HL-60/S4 (cell line): ENCODE data around the gene FBXL14.

Source experiments
- in situ Hi-C: fragments of 300-500 bp; cut with MboI; formaldehyde crosslinking; loops from 2 replicates; pipeline ENCODE4 v1.14.3; 2022; ENCODE audit warnings: low sequenced_read_pairs

Gene FBXL14

DNA sequence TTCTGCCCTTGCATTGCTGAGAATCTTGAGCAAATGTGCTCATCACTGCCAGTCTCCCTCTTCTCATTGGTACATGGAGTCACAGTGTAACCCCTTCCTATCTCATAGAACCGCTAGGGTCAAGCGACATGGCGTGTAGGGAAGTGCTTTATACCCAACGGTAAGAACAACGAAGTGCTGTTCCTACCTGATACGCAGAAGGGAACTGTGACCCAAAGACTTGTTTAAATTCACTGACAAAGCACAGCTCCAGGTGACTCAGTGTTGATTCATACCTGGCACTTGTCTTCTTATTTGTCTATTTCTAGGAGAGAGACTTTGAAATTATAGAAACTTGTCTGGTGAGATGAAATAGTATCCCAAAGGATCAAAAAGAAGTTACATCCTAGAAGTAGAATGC, 53.7 kb downstream of the FBXL14 start:
- in situ Hi-C loops: no loop called here

DNA sequence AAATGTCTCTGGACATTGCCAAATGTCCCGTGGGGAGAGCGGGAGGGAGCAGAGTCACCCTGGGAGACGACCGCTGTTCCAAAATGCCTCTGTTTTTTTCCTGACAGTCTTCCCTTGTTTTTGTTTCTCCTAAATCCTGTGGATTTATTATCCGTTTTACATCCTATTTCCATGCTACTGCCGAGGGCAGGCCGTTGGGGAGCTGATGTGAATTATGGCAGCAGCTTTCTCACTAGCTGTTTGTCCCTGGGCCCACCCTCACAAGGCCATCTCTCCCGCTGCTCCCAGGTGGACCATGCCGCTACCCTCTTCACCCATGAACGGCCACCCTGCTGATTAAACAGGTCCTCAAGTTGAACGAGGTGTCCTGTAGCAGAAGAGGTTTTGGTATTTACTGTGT, 55.2 kb downstream of the FBXL14 start:
- in situ Hi-C loops: no loop called here

DNA sequence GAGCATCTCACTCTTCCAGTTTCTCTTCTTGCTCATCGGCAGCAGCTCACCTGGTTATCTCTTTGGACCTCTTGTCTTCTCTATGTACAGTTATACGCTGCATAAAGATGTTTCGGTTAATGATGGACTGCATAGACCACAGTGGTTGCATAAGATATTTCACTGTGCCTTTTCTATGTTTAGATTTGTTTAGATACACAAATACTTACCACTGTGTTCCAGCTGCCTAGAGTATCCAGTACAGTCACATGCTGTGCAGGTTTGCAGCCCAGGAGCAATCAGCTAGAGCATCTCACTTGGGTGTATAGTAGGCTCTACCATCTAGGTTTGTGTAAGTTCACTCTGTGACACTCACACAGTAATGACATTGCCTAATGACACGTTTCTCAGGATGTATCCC, 57.6 kb downstream of the FBXL14 start:
- in situ Hi-C loops: no loop called here

DNA sequence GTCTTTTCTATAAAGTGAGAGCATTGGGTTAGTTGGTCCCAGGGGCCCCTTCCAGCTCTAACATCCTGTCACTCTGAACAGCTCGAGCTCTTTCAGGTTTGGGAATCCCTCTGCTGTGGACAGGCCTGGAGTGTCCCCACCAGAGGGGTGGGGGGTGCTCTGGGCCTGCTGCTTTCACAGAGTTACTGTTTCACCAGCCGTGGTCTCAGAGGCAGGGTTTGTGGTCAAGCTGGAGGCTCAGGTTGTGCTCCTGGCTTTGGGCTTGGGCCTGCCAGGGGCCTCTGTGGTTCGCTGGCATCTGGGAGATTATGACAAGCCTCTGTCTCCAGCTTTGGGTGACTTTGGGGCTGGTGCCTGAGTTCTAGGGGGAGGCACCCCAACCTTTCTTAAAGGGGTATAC, 59.6 kb downstream of the FBXL14 start:
- in situ Hi-C loops: no loop called here

DNA sequence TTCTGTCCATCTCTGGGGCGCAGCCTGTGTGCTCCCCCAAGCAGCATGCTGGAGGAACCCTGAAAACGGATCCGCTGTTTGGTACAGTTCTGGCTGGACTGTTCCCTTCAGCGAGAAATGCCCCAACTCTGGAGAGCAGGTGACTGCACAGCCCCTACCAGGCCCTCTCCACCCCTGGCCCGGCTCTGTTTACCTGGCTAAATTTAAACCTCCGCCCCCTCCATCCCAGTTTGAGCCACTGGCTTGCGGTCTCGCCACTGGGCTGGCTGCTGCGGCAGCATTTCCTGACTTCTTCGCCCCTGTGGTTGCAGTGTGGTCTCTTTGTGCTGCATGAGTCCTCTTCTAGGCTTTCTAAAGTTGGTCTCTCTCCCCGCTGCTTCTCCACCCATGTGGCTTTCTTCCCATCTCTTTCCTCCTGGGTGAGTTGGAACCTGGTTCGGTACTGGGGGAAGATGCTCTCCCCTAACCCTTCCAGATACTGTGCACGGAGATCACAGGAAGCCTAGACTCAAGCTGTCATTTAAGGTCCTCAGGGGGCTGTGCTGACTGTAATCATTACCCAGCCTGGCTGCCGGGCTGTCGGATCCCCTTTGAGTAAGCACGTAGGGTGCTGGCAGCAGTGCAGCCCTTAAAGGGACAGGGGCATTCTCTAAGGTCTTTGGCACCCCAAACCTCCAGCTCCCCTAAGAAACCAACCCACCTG, 60.6 kb downstream of the FBXL14 start:
- in situ Hi-C loops: no loop called here

GRCh38 chr12:1533205-1533601, 61.2 kb downstream of the FBXL14 start:
- in situ Hi-C loops: no loop called here

- in situ Hi-C loops: no loop called here
Measured at GRCh38 chr12:1532375-1533165, 61.8 kb downstream of the FBXL14 start.

DNA sequence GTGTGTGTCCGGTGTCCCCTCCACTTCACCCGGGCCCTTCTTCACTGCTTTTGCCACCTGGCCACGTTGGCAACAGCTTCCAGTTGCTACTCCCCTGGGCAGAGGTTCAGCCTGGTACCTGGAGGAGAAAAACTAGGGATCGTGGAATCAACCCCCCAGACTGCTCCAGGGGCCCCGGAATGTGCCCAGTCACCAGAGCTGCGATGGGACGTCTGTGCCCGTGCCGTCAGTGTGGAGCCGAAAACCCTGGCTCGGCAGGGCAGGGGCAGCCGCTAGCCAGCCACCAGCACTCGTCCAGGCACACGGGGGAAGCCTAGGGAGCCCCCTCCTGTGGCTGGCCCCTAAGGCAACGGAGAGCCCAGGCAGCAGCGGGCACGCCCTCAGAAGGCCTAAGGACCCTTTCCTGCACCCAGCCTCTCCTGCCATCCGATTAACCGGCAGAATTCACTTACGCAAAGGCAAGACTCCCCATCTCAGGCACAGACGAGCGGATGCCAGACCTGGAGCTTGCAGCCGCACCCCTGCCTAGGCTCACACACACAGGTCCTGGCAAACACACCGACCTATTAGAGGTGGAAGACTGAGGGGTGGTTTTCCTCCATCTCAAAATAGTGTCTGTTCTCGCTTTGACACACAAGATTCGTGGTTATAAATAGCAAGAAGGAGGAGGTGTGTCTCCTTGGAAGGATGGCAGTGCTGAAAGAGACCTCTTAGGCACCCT, 62.6 kb downstream of the FBXL14 start:
- in situ Hi-C loops: no loop called here

DNA sequence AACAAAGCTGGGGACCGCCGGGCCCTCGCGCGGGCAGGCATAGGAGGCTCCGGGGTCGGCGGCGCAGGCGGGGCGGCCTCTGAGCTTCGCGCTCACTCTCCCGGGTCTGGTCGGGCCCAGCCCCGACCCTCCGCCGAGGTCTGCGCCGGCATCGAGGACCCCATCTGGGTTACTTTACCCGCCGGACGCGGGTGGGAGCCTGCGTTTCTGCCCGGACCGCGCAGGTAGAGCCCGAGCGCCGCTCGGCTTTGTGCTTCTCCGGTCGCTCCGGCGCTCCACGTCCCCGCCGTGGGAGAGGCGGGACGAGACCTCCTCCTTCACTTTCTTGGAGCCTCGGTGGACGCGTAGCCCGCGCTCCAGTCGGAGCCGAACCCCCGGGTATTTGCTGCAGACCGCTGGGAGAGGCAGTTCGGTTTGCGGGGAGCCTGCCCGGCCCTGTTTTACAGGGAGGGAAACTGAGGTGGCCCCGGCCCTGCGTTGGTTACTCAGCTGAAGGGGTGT, 63.2 kb downstream of the FBXL14 start:
- in situ Hi-C loops: no loop called here

GRCh38 chr12:1530592-1531152, 63.7 kb downstream of the FBXL14 start:
- in situ Hi-C loops: no loop called here

DNA sequence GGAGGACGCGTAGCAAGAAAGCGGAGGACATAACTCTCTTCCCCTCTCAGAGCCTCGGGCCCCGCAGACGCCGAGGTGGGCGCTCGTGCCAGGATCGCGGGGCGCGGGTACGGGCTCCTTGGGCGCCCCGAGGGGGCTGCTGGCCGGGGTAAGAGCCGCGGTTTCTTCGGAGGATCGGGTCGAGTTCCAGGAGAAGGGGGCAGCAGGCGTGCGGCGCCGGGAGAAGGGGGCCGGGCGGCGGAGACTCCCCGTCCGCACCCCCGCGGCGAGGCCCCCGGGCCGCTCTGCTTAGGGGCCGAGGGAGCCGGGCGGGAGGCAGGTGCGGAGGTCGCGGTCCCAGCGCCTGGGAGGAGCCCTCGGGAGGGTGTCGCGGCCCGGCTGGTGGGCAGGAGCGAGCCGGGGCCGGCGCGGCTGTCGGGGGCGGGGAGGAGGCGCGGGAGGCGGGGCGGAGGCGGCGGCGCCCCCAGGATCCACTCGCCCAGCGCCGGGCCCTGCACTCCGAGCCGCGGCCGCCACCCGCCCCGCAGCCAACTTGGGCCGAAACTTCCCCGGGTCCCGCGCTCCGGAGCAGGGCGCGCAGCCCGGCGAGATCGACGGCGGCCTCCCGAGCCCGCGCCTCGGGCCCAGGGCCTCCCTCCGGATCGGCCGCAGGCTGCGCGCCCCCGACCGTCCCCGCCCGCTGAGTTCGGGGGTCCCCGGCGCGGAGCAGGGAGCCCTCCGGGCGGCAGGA, 64.4 kb downstream of the FBXL14 start:
- in situ Hi-C loops: no loop called here

DNA sequence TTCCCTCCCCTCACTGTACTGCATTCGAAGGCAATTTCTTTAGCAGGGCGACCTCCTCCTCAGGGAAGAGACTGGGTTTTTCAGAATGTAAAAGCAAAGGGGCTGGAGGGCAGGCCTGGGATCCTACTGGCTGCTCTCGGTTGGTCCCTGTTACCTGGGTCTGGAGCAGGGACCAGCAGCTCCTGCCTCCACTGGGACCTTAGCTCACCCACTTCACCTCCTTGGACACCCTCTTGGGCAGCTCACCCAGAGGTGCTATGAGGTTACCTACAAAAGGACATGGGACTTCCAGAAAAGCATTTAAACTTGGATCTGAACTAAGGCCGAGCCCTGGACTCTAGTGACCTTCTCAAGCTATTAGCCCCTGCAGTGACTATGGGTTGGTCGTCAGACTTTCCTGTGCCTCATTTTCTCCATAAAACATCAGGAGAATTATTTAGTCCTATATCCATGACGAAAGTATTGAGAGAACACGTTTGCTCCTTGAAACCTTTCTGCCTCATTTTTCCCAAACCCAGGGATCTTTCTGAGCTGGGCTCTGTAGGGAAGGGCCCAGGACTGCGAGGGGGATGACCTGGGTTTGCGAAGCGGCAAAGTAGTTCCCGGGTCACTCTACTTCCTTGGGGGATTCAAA, 65.0 kb downstream of the FBXL14 start:
- in situ Hi-C loops: no loop called here

DNA sequence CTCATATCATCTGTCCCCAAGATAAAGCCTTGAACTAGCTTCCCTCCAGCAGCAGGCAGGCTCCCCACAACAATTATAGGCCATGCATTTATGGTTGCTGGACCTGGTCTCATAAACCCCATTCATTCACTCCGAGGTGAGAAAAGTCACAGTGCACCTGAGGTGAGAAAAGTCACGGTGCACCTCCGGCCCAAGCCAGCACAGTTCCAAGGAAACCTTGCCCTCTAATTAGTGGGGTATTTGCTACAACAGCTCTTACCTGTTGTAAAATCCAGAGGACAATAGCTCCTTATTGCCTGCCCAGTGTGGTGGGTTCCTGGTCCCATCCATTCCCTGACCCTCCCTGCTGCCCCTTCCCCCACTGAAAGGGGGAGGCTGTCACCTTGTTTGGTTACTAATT, 65.6 kb downstream of the FBXL14 start:
- in situ Hi-C loops: no loop called here

- in situ Hi-C loops: no loop called here
Measured at GRCh38 chr12:1527789-1528188, 66.6 kb downstream of the FBXL14 start.

- in situ Hi-C loops: no loop called here
Measured at GRCh38 chr12:1525858-1526257, 68.5 kb downstream of the FBXL14 start.

DNA sequence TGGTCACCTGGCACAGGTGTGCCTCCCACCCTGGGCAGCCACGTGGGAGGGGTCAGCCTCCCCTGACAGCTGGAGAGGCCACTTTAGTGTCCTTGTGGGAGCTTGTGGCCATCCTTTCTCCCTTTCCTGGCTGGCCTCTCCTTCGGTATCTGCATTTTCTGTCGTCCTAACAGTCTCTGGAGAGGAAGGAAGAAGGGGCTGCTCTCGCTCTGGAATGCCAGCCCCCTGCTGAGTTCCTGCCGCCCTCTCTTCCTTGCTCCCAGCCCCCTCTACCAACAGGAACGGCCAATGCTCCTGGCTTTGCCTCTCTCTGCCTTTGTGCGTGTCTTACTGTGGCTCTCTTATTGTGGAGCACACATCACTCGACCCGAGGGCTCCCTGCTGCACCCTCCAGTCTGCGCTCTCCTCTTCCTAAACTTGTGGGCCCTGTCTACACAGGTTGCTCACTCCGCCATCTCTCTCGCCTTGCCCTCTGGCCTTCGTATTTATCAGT, 70.8 kb downstream of the FBXL14 start:
- in situ Hi-C loops: no loop called here

- in situ Hi-C loops: no loop called here
Measured at GRCh38 chr12:1523046-1523445, 71.3 kb downstream of the FBXL14 start.

DNA sequence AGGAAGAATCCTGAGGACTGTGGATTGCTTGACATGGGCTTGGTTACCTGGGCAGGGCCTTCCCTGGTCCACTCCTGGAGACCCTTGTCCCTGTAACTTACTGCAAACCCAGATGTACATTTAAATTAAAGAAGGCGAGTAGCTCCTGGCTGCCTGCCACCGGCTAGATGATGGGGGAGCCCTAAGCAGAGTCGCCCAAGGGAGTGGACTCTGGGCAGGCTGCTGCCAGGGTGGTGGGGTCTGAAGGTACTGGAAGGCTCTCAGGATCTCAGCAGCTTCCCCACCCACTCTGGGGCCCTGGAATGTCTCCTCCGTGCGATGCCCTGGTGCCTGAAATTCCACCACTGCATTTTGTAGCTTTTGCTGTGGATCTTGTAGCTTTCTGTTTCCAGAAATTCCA, 74.7 kb downstream of the FBXL14 start:
- in situ Hi-C loops: no loop called here

- in situ Hi-C loops: no loop called here
Measured at GRCh38 chr12:1518591-1519516, 75.5 kb downstream of the FBXL14 start.
